ENCODE results near the gene CUX1. TPM values are rescaled to one million over a fixed set of nuclear protein-coding genes. Genes with fewer than 3 reads are reported as not detected.

The CUX1 gene
- total and polyA plus RNA-seq, 2 of the 13 experiments (the other 11 are each of a cell fraction or from before 2014, with no cell fraction given), result 13.7 to 14.9 TPM

DNA sequence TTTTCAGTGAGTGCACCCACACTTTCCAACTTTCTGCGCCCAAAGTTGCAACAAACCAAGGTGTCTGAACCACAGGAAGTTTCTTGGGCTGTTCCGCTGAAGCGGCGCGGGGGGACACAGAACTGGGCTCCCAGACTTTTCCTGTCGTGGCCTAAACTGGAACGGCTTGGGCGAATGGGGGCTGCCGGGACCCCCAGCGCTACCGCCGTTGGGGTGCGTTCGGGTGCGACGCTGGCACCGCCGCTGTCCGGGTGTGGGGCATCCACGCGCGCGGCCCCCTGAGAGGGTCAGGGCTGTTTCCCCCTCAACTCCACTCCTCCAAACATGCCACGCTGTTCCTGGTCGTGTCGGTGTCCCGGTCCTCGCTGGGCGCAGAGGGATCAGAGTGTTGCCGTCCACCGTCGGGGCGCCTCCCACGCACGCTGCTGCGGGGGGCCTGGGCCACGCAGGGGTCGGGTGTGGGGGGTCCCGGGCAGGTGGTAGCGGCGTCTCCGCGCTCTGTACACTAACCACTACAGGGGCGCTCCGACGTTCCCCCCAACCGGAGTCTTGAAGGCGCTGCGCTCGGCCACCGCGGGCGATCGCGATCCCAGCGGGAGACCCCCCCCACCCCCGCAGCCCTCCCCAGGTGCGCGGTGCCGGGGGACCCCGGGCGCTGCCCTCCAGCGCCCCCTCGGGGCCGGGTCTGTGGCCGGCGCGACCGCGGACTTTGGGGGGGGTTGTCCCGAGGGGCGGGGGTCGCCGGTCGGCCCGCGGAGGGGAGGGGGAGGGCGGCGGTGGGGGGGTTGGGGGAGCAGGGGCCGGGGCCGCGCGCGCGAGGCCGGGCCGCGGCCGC lies 2.2 kb upstream of the CUX1 start (continued):
- TF ChIP-seq SPEN (CRISPR knock-in tag; IDR thresholded peaks at IDR 0.05; ENCODE audit: low read depth), result peak; percentile 49
- peak; percentile 39 for TF ChIP-seq MED8 (CRISPR knock-in tag; IDR thresholded peaks at IDR 0.05; ENCODE audit: insufficient replicate concordance)
- TF ChIP-seq PHF8 (CRISPR knock-in tag; IDR thresholded peaks at IDR 0.05), result peak; percentile 36; the same call in 1 of the 2 replicates
- TF ChIP-seq NFIC (IDR thresholded peaks at IDR 0.05; ENCODE audit: low read length), result no peak
- TF ChIP-seq, protein P1, sequence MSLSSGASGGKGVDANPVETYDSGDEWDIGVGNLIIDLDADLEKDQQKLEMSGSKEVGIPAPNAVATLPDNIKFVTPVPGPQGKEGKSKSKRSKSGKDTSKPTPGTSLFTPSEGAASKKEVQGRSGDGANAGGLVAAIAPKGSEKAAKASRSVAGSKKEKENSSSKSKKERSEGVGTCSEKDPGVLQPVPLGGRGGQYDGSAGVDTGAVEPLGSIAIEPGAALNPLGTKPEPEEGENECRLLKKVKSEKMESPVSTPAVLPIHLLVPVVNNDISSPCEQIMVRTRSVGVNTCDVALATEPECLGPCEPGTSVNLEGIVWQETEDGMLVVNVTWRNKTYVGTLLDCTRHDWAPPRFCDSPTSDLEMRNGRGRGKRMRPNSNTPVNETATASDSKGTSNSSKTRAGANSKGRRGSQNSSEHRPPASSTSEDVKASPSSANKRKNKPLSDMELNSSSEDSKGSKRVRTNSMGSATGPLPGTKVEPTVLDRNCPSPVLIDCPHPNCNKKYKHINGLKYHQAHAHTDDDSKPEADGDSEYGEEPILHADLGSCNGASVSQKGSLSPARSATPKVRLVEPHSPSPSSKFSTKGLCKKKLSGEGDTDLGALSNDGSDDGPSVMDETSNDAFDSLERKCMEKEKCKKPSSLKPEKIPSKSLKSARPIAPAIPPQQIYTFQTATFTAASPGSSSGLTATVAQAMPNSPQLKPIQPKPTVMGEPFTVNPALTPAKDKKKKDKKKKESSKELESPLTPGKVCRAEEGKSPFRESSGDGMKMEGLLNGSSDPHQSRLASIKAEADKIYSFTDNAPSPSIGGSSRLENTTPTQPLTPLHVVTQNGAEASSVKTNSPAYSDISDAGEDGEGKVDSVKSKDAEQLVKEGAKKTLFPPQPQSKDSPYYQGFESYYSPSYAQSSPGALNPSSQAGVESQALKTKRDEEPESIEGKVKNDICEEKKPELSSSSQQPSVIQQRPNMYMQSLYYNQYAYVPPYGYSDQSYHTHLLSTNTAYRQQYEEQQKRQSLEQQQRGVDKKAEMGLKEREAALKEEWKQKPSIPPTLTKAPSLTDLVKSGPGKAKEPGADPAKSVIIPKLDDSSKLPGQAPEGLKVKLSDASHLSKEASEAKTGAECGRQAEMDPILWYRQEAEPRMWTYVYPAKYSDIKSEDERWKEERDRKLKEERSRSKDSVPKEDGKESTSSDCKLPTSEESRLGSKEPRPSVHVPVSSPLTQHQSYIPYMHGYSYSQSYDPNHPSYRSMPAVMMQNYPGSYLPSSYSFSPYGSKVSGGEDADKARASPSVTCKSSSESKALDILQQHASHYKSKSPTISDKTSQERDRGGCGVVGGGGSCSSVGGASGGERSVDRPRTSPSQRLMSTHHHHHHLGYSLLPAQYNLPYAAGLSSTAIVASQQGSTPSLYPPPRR (CRISPR knock-in tag; IDR thresholded peaks at IDR 0.05; ENCODE audit: borderline replicate concordance), result 0 out of 2 replicates have a peak, but pooled peaks have one; percentile 25
- no peak for TF ChIP-seq ZNF564 (CRISPR knock-in tag; IDR thresholded peaks at IDR 0.05)
- peak; percentile 48 for TF ChIP-seq HNRNPLL (IDR thresholded peaks at IDR 0.05; ENCODE audit: low read depth, low read length, poor library complexity, severe bottlenecking)
- 0 out of 2 replicates have a peak, but pooled peaks have one; percentile 31 for TF ChIP-seq CBFB (CRISPR knock-in tag; IDR thresholded peaks at IDR 0.05)
- peak; percentile 17; the same call in 1 of the 2 replicates for TF ChIP-seq ZNF501 (CRISPR knock-in tag; IDR thresholded peaks at IDR 0.05)
- TF ChIP-seq TOPORS (CRISPR knock-in tag; IDR thresholded peaks at IDR 0.05), result no peak
- TF ChIP-seq, protein P2, sequence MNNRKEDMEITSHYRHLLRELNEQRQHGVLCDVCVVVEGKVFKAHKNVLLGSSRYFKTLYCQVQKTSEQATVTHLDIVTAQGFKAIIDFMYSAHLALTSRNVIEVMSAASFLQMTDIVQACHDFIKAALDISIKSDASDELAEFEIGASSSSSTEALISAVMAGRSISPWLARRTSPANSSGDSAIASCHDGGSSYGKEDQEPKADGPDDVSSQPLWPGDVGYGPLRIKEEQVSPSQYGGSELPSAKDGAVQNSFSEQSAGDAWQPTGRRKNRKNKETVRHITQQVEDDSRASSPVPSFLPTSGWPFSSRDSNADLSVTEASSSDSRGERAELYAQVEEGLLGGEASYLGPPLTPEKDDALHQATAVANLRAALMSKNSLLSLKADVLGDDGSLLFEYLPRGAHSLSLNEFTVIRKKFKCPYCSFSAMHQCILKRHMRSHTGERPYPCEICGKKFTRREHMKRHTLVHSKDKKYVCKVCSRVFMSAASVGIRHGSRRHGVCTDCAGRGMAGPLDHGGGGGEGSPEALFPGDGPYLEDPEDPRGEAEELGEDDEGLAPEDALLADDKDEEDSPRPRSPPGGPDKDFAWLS (CRISPR knock-in tag; IDR thresholded peaks at IDR 0.05; ENCODE audit: borderline replicate concordance), result 0 out of 2 replicates have a peak, but pooled peaks have one; percentile 51
- no peak for TF ChIP-seq ZNF614 (CRISPR knock-in tag; IDR thresholded peaks at IDR 0.05; ENCODE audit: borderline replicate concordance)
- TF ChIP-seq, protein P3, sequence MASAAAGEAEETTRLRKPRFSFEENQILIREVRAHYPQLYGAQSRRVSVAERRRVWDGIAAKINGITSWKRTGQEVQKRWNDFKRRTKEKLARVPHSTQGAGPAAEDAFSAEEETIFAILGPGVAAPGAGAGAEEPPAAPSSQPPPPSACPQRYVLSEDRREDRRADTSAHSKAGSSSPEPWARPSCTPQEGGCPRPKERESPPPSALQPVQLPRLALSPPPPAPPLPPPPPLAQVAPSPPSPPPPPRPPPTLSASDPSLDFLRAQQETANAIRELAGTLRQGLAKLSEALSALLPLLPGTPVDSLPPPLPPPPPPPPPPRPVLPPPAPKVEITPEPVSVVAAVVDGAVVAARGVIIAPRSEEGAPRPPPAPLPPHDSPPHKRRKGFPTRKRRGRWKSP (CRISPR knock-in tag; IDR thresholded peaks at IDR 0.05), result no peak
- no peak for TF ChIP-seq ZIK1 (CRISPR knock-in tag; IDR thresholded peaks at IDR 0.05; ENCODE audit: borderline replicate concordance, low read depth)
- 0 out of 2 replicates have a peak, but pooled peaks have one; percentile 27 for TF ChIP-seq ZSCAN31 (CRISPR knock-in tag; IDR thresholded peaks at IDR 0.05; ENCODE audit: low read depth)
- peak; percentile 44; the same call in 1 of the 2 replicates for TF ChIP-seq HDAC1 (CRISPR knock-in tag; IDR thresholded peaks at IDR 0.05)
- TF ChIP-seq ARNT2 (CRISPR knock-in tag; IDR thresholded peaks at IDR 0.05; ENCODE audit: low read depth), result 0 out of 2 replicates have a peak, but pooled peaks have one; percentile 49
- TF ChIP-seq, protein P4, sequence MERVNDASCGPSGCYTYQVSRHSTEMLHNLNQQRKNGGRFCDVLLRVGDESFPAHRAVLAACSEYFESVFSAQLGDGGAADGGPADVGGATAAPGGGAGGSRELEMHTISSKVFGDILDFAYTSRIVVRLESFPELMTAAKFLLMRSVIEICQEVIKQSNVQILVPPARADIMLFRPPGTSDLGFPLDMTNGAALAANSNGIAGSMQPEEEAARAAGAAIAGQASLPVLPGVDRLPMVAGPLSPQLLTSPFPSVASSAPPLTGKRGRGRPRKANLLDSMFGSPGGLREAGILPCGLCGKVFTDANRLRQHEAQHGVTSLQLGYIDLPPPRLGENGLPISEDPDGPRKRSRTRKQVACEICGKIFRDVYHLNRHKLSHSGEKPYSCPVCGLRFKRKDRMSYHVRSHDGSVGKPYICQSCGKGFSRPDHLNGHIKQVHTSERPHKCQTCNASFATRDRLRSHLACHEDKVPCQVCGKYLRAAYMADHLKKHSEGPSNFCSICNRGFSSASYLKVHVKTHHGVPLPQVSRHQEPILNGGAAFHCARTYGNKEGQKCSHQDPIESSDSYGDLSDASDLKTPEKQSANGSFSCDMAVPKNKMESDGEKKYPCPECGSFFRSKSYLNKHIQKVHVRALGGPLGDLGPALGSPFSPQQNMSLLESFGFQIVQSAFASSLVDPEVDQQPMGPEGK (CRISPR knock-in tag; IDR thresholded peaks at IDR 0.05), result peak; percentile 71; the same call in 1 of the 2 replicates
